PC-9 (cell line): ENCODE data around the gene TEAD2. TPM values are rescaled to one million over a fixed set of nuclear protein-coding genes. Genes with fewer than 3 reads are reported as not detected.

Source experiments
- BruUV-seq: library from RNA; stranded (reverse); fragments of 400-500 nt; replicated peaks from 2 replicates; lab custom pipeline; 2021; lab: Mats Ljungman, UMichigan
- CTCF ChIA-PET: fragments of 300-600 bp; sonication (Branson Sonifier 250); formaldehyde crosslinking; loops from one replicate; lab custom pipeline; 2022; ENCODE audit warnings: antibody characterized with exemption; lab: Charles Lee
- POLR2A ChIA-PET: fragments of 300-600 bp; sonication (Branson Sonifier 250); formaldehyde crosslinking; loops from one replicate; lab custom pipeline; 2022; ENCODE audit warnings: antibody characterized with exemption; ENCODE audit not compliant: unreplicated experiment; lab: Charles Lee
- DNase-seq, 2 experiments: peaks; one replicate each; pipeline versions ENCODE4 v3.0.0 to v3.0.0-alpha.2; 2015 to 2022; ENCODE audit warnings: mixed read lengths in 1 of 2
- H2AFZ ChIP-seq: fragments of 200-600 bp; sonication (generic); 2 replicates; pipeline ENCODE4 v1.8.1; 2017; ENCODE audit warnings: antibody characterized with exemption
- H3F3A ChIP-seq: fragments of 200-600 bp; sonication (generic); 2 replicates; pipeline ENCODE4 v1.8.1; 2017; ENCODE audit warnings: antibody characterized with exemption, mild to moderate bottlenecking, low read depth; ENCODE audit not compliant: insufficient read depth
- H3K27ac ChIP-seq: fragments of 200-600 bp; sonication (generic); 2 replicates; pipeline ENCODE4 v1.6.1; 2016; ENCODE audit warnings: mixed run types
- H3K27me3 ChIP-seq: fragments of 200-600 bp; sonication (generic); 2 replicates; pipeline ENCODE4 v1.6.1; 2016; ENCODE audit warnings: low read depth, mixed run types; ENCODE audit not compliant: insufficient read depth
- H3K36me3 ChIP-seq: fragments of 200-600 bp; sonication (generic); 2 replicates; pipeline ENCODE4 v1.6.1; 2016; ENCODE audit warnings: low read depth, mixed run types
- H3K4me1 ChIP-seq: fragments of 200-600 bp; sonication (generic); replicated peaks from 2 replicates; pipeline ENCODE4 v1.6.1; 2016; ENCODE audit warnings: mixed run types; ENCODE audit not compliant: insufficient read depth
- H3K4me2 ChIP-seq: fragments of 200-600 bp; sonication (generic); 2 replicates; pipeline ENCODE4 v1.6.1; 2017; ENCODE audit warnings: mixed run types
- H3K4me3 ChIP-seq: fragments of 200-600 bp; sonication (generic); 2 replicates; pipeline ENCODE4 v1.6.1; 2016; ENCODE audit warnings: mixed run types
- H3K79me2 ChIP-seq: fragments of 200-600 bp; sonication (generic); 2 replicates; pipeline ENCODE4 v1.6.1; 2017; ENCODE audit warnings: low read depth, mixed run types
- H3K9me2 ChIP-seq: fragments of 200-600 bp; sonication (generic); 2 replicates; pipeline ENCODE4 v1.8.1; 2017; ENCODE audit warnings: mild to moderate bottlenecking; ENCODE audit not compliant: insufficient read depth
- H3K9me3 ChIP-seq: fragments of 200-600 bp; sonication (generic); 2 replicates; pipeline ENCODE4 v1.8.1; 2016; ENCODE audit warnings: low read depth; ENCODE audit not compliant: insufficient read depth
- H4K20me1 ChIP-seq: fragments of 200-600 bp; sonication (generic); 2 replicates; pipeline ENCODE4 v1.8.1; 2017; ENCODE audit not compliant: insufficient read depth
- CTCF ChIP-seq: fragments of 200-600 bp; sonication (generic); conservative IDR thresholded peaks from 2 replicates; pipeline ENCODE4 v1.6.1; 2017; ENCODE audit warnings: mixed run types, antibody characterized with exemption, mild to moderate bottlenecking, moderate library complexity
- EZH2 ChIP-seq: fragments of 200-600 bp; sonication (generic); IDR thresholded peaks from 2 replicates; pipeline ENCODE4 v1.8.0; 2017; ENCODE audit warnings: antibody characterized with exemption, low read depth
- intact Hi-C: fragments of 100-400 bp; cut with micrococcal nuclease; formaldehyde crosslinking; loops from one replicate; pipeline ENCODE4 v1.10.0; 2022; ENCODE audit not compliant: unreplicated experiment
- total RNA-seq: library from RNA; stranded (reverse); gene quantifications from 2 replicates; pipeline ENCODE4 v1.2.3, GENCODE V29; 2021

Gene TEAD2
- total RNA-seq, 1 experiment from 2014 or later = 55.6 TPM

DNA sequence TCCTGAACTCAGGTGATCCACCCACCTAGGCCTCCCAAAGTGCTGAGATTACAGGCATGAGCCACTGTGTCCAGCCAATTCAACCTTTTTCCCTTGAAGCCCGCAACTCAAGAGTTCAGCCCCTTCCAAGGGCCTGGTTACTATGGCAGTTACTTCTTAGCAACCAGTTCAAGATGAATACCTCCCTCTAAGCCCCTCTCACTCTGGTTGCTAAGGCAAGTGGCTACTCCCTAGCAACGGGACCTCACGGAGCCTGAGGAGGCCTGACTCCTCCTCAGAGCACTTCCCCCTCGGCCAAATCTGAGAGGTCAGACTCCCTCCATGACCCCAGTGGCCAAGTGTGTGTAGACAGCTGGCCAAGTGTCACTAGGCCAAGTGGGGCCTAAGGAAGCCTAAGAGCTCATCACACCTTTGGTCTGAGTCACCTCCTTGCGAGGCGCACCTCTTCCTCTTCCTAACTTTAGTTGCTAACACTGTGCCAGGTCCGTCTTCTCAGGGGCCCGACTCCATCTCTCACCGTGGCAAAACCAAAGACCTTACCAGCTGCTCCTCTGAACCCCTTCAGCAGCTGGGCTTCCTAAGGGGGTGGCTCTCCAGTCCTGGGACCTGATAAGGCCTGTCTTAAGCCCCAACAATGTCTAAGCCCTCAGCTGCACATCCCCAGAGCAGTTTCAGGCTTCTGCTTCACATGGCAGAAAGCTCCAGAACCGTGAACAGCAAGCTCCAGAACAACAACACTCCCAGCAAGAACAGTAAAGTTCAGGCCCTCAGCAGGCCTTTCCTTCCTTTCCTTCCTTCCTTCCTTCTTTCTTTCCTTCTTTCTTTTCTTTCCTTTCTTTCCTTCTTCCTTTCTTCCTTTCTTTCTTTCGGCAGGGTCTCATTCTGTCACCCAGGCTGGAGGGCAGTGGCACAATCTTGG is 17.5 kb downstream of the TEAD2 start:
- CTCF ChIA-PET = no interaction called here
- no peak overlapping the region for H3K27ac ChIP-seq

DNA sequence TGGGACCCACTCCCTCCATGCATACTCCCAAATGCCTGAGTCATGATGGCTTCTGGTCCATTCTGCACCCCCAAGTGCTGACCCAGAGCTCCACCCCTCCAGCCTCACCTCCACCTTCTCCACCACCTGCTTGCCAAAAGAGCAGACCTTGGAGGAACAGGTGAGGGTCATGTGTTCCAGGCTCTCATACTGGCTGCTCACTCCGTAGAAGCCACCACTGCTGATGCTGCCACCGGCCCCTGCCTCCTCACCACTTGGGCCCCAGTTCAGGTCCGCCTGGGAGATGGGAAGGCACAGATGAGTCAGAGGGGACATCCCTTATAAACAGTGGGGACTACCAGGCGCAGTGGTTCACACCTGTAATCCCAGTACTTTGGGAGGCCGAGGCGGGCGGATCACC is 19.1 kb downstream of the TEAD2 start:
- ChIA-PET POLR2A (no interaction called here), CTCF (no interaction called here)
- Histone ChIP-seq H3K36me3 (0 out of 2 replicates have a peak, but pooled peaks cover 4% of the 10 kb centered on the region), H3K4me3 (no peak overlapping the region), H3F3A (no peaks in the 10 kb centered on the region), H4K20me1 (no peaks in the 10 kb centered on the region), H3K27me3 (no peaks in the 10 kb centered on the region), H3K79me2 (no peaks in the 10 kb centered on the region), H3K9me2 (no peaks in the 10 kb centered on the region), H3K4me2 (no peak overlapping the region), H3K9me3 (no peaks in the 10 kb centered on the region), H3K27ac (no peak overlapping the region), H2AFZ (no peak overlapping the region), H3K4me1 (no peaks in the 10 kb centered on the region)
- no TSS peak for BruUV-seq
- intact Hi-C loops = no loop called here
- DNase-seq = no peak
- TF ChIP-seq EZH2 = no peak
- no peak for TF ChIP-seq CTCF

More for the DNA sequence above, 17.5 kb downstream of the TEAD2 start:
- H3K79me2 ChIP-seq = no peaks in the 10 kb centered on the region
- H4K20me1 ChIP-seq = no peaks in the 10 kb centered on the region
- no peak overlapping the region for H3K4me2 ChIP-seq
- BruUV-seq = no TSS peak
- no peak for TF ChIP-seq EZH2
- no peak for TF ChIP-seq CTCF
- no peaks in the 10 kb centered on the region for H3F3A ChIP-seq
- intact Hi-C loops = no loop called here
- POLR2A ChIA-PET = no interaction called here
- no peak overlapping the region for H3K4me3 ChIP-seq
- DNase-seq = no peak
- no peaks in the 10 kb centered on the region for H3K4me1 ChIP-seq
- H3K36me3 ChIP-seq = 0 out of 2 replicates have a peak, but pooled peaks cover 4% of the 10 kb centered on the region
- no peaks in the 10 kb centered on the region for H3K9me2 ChIP-seq
- H3K9me3 ChIP-seq = no peaks in the 10 kb centered on the region
- H2AFZ ChIP-seq = no peak overlapping the region
- H3K27me3 ChIP-seq = no peaks in the 10 kb centered on the region

DNA sequence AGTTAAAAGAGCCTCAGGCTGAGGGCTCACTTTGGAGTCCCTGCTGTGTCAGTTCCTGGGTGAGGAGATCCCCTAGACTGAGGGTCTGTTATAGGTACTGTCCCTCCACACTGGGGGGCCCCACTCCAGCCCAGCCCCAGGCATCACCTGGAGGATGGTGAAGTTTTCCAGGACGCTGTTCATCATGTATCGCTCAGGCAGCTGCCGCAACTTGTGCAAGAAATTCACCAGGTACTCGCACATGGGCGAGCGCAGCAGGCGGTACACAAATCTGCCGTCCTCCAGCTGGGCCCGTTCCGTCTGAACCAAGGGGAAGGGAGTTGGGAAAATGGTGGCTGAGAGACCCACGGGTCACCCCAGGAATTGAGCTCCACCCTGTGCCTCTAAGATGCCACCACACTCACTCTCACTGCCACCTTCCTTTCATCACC is 19.9 kb downstream of the TEAD2 start:
- H3K4me2 ChIP-seq = no peak overlapping the region
- ChIA-PET POLR2A (no interaction called here), CTCF (no interaction called here)
- H3K4me3 ChIP-seq = no peak overlapping the region
- no peaks in the 10 kb centered on the region for H3F3A ChIP-seq
- H3K79me2 ChIP-seq = no peaks in the 10 kb centered on the region
- no TSS peak for BruUV-seq
- H3K4me1 ChIP-seq = no peaks in the 10 kb centered on the region
- TF ChIP-seq EZH2 = no peak
- no peak overlapping the region for H2AFZ ChIP-seq
- 0 out of 2 replicates have a peak, but pooled peaks cover 4% of the 10 kb centered on the region for H3K36me3 ChIP-seq
- DNase-seq = no peak
- H3K27ac ChIP-seq = no peak overlapping the region
- no peaks in the 10 kb centered on the region for H3K9me2 ChIP-seq
- intact Hi-C loops = no loop called here
- no peaks in the 10 kb centered on the region for H4K20me1 ChIP-seq
- H3K27me3 ChIP-seq = no peaks in the 10 kb centered on the region
- no peaks in the 10 kb centered on the region for H3K9me3 ChIP-seq
